GM19468 (cell line): ENCODE results near the gene ACADL.
A peak's percentile ranks its signal among the peaks of the same experiment; 100 is the strongest.

Source experiments
- ATAC-seq: cut with Tn5 transposase; IDR thresholded peaks from one replicate; pipeline ENCODE4 v1.9.1; 2021; ENCODE audit warnings: mild to moderate bottlenecking, moderate library complexity, moderate number of reproducible peaks; ENCODE audit not compliant: unreplicated experiment; ENCODE audit errors: extremely low read depth

The ACADL gene

GRCh38 chr2:210171309-210172218 is 53.7 kb downstream of the ACADL start, which contains the start of gene KANSL1L:
Gene KANSL1L (minus strand): TSS chr2:210171409. CDS start chr2:210154582, 16,827 bp downstream.
- ATAC-seq, result peak; percentile 64

DNA sequence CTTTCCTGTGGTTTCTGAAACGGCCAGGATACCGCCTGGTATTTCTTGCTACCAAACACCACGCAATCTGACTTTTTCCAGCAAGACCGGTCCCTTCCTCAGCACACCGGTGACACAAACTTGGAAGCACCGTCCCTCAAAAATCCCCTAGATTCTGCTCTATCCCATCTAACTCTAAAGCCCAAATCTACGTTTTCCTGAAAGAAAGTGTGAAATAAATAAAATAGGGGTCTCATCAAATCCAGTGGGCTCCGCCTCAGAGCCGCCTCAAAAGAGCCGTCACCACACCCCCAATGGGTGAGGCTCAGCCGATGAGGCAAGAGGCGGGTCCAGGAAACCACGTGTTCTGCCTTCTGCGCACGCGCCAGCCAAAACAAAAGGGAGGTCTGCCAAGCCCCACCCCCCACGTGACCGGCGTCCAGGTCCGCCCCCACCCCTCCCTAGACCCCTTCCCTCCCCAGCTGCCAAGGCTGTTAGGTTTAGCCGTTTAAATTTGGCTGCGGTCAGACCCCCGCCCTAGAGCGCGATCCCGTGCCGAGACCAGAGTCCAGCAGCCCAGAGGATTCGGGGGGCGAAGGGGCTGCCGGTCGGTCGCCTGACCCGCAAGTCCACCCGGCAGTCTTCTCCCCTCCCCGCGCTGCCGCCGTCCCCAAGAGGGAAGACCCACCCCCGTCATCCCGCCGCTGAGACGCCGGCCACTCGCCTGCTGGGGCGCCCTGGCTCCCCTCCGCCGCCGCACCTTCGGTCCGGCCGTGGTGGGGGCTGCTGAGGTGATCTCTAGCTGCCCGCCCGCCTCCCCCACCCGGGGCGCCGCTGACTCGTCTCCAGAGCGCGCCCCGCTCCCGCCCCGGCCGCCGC is 54.6 kb downstream of the ACADL start:
- ATAC-seq, result peak; percentile 51

- no peak for ATAC-seq
Measured at GRCh38 chr2:210170196-210170445, 55.1 kb downstream of the ACADL start.

GRCh38 chr2:210169516-210170195 is 55.6 kb downstream of the ACADL start:
- ATAC-seq, result no peak

GRCh38 chr2:210167227-210167626 is 58.0 kb downstream of the ACADL start:
- ATAC-seq, result no peak

DNA sequence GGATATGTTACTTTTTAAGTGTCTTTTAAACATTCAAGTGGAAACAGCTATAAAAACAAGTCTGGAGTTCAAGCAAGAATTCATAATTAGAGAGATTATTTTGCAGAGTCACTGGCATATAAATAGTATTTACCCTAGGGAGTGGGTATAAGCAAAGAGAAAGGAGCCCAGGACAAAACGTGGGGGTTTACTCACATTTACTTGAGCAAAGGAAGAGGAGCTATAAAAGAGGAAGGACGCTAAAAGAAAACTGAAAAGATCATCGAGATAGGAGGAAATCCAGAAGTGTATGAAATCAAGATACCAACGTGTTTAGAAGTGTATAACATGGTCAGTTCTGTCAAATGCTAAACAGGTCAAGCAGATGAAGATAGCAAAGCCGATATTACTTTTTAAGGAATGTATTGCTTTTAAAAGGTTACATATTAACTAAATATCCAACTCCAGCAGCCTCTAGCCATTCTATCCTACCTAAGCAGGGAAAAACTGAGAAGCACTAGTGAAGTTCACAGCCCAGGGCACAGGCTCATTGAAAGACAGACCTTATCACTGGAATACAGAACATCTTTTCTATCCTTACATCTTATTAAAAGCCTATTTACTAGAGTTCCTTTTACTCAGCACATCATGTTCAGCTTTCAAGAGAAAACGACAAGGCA is 62.7 kb downstream of the ACADL start:
- ATAC-seq, result no peak

DNA sequence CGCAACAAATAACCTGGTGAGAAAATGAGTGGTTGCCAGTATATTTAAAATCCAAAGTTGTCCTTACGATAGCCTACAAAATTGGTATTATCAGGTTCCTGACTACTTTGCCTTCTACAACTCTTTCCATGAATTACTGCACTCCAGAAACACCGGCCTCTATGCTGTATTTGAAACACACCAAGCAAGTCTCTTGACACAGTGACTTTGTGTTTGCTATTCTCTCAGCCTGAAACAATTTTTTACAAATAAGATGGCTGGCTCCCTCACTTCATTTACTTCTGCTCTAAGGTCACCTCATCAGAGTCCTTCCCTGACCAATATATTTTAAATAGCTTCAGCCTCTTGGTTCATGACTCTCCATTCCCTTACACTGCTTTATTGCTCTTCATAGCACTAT is 66.2 kb downstream of the ACADL start:
- ATAC-seq, result no peak

GRCh38 chr2:210158236-210158635 is 67.0 kb downstream of the ACADL start:
- ATAC-seq, result no peak

DNA sequence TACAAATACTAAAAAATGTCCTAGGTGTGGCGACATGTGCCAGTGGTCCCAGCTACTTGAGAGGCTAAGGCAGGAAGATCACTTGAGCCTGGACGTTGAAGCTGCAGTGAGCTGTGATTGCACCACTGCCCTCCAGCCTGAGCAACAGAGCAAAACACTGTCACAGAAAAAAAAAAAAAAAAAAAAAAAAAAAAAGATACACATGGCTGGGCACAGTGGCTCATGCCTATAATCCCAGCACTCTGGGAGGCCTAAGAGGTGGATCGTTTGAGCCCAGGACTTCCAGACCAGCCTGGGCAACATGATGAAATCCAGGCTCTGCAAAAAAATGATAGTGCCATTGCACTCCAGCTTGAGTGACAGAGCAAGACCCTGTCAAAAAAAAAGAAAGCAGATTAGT is 67.7 kb downstream of the ACADL start:
- ATAC-seq, result no peak

DNA sequence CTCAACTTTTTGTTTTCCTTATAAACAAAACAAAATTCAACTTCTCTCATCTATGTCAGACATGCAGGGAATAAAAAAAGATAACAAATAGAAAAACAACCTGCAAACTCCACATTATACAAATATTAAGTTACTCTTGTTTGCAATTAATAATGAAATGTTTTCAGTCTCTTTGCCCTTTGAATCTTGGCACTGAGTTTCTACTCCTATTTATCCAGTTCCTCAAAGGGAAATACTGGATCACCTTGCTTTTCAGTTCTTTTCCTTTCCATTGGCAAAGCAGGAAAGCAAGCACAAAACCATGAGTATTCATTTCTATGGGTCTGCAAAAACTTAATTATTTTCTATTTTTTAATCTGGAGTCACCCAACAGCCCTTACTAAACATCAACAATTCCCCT is 77.6 kb downstream of the ACADL start:
- no peak for ATAC-seq
